22Rv1 (cell line): Measurements from ENCODE around the gene FRY.

ENCODE experiments used
- CTCF ChIP-seq: fragments of 450-650 bp; IDR thresholded peaks from 2 replicates; pipeline ENCODE4 v1.5.1; 2017; ENCODE audit warnings: mild to moderate bottlenecking
- ZFX ChIP-seq: fragments of 450-650 bp; IDR thresholded peaks from 2 replicates; pipeline ENCODE4 v1.6.1; 2017; ENCODE audit warnings: antibody characterized with exemption, borderline replicate concordance

GRCh38 chr13:32228330-32229041 is 196.9 kb downstream of the FRY start:
- TF ChIP-seq CTCF = no peak
- TF ChIP-seq ZFX = no peak
